Nephron progenitor cell (in vitro differentiated cells): ENCODE measurements around the gene TIMM13.
"Not testable (repeated sequence)": the region's sequence is repeated elsewhere in the genome, so short reads cannot be mapped to it uniquely, and the experiment has no call there.

Experiments used
- DNase-seq: peaks from one replicate; pipeline ENCODE4 v3.0.0; 2021
- H3K27ac Mint-ChIP-seq: 2 replicates; pipeline ENCODE4 v1.8.0; 2021; ENCODE audit warnings: mild to moderate bottlenecking, moderate library complexity, mixed read lengths
- H3K27me3 Mint-ChIP-seq: 2 replicates; pipeline ENCODE4 v1.8.0; 2021; ENCODE audit warnings: mild to moderate bottlenecking, low read depth, mixed read lengths; ENCODE audit not compliant: poor library complexity
- H3K36me3 Mint-ChIP-seq: 2 replicates; pipeline ENCODE4 v1.8.0; 2021; ENCODE audit warnings: low read depth, mixed read lengths
- H3K4me1 Mint-ChIP-seq: 2 replicates; pipeline ENCODE4 v1.8.0; 2021; ENCODE audit warnings: mixed read lengths
- H3K4me3 Mint-ChIP-seq: 2 replicates; pipeline ENCODE4 v1.8.0; 2021; ENCODE audit warnings: mild to moderate bottlenecking, moderate library complexity, mixed read lengths
- H3K9me3 Mint-ChIP-seq: 2 replicates; pipeline ENCODE4 v1.8.0; 2021; ENCODE audit warnings: mild to moderate bottlenecking, moderate library complexity, mixed read lengths
- TF ChIP-seq, protein P1 (sequence below): fragments of 200-600 bp; sonication (generic); IDR thresholded peaks from 2 replicates; pipeline ENCODE4 v1.5.0; 2021; ENCODE audit warnings: antibody characterized with exemption

The TIMM13 gene

DNA sequence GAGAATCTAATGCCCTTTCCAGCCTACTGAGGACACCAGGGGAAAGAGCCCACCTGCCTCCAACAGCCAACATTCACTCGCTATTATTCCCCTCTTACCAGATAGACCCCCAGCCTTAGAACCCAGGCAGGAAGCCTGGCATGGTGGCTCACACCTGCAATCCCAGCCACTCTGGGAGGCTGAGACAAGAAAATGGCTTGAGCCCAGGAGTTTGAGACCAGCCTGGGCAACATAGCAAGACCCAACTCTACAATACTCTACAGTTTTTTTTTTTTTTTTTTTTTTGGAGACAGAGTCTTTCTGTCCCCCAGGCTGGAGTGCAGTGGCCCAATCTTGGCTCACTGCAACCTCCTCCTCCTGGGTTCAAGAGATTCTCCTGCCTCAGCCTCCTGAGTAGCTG is 32.9 kb upstream of the TIMM13 start:
- peaks cover 16% of the 10 kb centered on the region for H3K4me1 Mint-ChIP-seq
- H3K27ac Mint-ChIP-seq: no peak overlapping the region
- TF ChIP-seq, protein P1, sequence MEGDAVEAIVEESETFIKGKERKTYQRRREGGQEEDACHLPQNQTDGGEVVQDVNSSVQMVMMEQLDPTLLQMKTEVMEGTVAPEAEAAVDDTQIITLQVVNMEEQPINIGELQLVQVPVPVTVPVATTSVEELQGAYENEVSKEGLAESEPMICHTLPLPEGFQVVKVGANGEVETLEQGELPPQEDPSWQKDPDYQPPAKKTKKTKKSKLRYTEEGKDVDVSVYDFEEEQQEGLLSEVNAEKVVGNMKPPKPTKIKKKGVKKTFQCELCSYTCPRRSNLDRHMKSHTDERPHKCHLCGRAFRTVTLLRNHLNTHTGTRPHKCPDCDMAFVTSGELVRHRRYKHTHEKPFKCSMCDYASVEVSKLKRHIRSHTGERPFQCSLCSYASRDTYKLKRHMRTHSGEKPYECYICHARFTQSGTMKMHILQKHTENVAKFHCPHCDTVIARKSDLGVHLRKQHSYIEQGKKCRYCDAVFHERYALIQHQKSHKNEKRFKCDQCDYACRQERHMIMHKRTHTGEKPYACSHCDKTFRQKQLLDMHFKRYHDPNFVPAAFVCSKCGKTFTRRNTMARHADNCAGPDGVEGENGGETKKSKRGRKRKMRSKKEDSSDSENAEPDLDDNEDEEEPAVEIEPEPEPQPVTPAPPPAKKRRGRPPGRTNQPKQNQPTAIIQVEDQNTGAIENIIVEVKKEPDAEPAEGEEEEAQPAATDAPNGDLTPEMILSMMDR: no peak

DNA sequence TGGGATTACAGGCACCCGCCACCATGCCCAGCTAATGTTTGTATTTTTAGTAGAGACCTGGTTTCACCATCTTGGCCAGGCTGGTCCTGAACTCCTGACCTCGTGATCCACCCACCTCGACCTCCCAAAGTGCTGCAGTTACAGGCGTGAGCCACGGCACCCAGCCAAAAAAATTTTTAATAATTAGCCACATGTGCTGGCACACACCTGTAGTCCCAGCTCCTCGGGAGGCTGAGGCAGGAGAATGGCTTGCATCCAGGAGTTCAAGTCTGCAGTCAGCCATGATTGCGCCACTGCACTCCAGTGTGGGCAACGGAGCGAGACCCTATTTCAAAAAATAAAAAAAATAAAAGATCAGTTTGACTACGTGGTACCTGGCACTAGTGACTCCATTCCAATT is 31.4 kb upstream of the TIMM13 start:
- not testable (repeated sequence) for DNase-seq, H3K36me3 Mint-ChIP-seq, H3K27me3 Mint-ChIP-seq, H3K27ac Mint-ChIP-seq, H3K4me3 Mint-ChIP-seq, H3K9me3 Mint-ChIP-seq
- H3K4me1 Mint-ChIP-seq: peaks cover 25% of the 10 kb centered on the region

More for the DNA sequence above, 32.9 kb upstream of the TIMM13 start:
- no peak for DNase-seq
- no peak overlapping the region for H3K4me3 Mint-ChIP-seq
- peaks cover 5% of the 10 kb centered on the region for H3K27me3 Mint-ChIP-seq
- H3K9me3 Mint-ChIP-seq: no peaks in the 10 kb centered on the region
- H3K36me3 Mint-ChIP-seq: no peaks in the 10 kb centered on the region

DNA sequence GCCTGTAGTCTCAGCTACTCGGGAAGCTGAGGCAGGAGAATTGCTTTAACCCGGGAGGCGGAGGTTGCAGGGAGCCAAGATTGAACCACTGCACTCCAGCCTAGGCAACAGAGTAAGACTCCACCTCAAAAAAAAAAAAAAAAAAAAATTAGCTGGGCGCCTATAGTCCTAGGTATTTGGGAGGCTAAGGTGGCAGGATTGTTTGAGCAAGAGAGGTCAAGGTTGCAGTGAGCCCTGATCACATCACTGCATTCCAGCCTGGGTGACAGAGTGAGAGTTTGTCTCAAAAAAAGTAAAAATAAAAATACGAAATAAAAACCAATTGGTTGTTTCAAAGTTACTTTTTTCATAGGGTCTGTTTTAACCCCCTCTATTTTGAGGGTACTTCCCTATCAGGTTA is 30.7 kb upstream of the TIMM13 start:
- no peaks in the 10 kb centered on the region for H3K36me3 Mint-ChIP-seq
- H3K4me1 Mint-ChIP-seq: peaks cover 25% of the 10 kb centered on the region
- TF ChIP-seq, protein P1: no peak
- H3K9me3 Mint-ChIP-seq: no peaks in the 10 kb centered on the region
- no peak overlapping the region for H3K27ac Mint-ChIP-seq
- peaks cover 5% of the 10 kb centered on the region for H3K27me3 Mint-ChIP-seq
- DNase-seq: no peak
- no peak overlapping the region for H3K4me3 Mint-ChIP-seq

DNA sequence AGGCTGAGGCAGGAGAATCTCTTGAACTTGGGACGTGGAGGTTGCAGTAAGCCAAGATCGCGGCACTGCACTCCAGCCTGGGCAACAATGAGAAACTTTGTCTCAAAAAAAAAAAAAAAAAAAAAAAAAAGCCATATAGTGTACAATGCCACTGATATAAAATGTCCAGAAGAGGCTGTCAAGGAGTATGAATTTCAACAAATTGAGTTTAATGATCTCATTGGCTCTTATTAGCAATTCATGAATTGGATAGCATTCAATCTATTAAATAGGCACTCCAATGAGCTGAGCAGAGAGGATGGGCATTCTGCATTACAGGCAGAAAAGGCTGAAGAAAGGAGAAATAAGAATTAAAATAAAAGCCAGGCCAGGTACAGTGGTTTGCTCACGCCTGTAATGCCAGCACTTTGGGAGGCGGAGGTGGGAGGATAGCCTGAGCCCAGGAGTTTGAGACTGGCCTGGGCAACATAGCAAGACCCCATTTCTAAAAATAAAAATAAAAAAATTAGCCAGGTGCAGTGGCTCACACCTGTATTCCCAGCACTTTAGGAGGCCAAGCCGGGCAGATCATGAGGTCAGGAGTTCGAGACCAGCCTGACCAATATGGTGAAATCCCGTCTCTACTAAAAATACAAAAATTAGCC is 30.1 kb upstream of the TIMM13 start:
- H3K27ac Mint-ChIP-seq: no peak overlapping the region
- peaks cover 25% of the 10 kb centered on the region for H3K4me1 Mint-ChIP-seq
- H3K9me3 Mint-ChIP-seq: no peaks in the 10 kb centered on the region
- peaks cover 5% of the 10 kb centered on the region for H3K27me3 Mint-ChIP-seq
- TF ChIP-seq, protein P1: no peak
- no peaks in the 10 kb centered on the region for H3K36me3 Mint-ChIP-seq
- DNase-seq: no peak
- H3K4me3 Mint-ChIP-seq: peak overlapping the region; percentile 87

DNA sequence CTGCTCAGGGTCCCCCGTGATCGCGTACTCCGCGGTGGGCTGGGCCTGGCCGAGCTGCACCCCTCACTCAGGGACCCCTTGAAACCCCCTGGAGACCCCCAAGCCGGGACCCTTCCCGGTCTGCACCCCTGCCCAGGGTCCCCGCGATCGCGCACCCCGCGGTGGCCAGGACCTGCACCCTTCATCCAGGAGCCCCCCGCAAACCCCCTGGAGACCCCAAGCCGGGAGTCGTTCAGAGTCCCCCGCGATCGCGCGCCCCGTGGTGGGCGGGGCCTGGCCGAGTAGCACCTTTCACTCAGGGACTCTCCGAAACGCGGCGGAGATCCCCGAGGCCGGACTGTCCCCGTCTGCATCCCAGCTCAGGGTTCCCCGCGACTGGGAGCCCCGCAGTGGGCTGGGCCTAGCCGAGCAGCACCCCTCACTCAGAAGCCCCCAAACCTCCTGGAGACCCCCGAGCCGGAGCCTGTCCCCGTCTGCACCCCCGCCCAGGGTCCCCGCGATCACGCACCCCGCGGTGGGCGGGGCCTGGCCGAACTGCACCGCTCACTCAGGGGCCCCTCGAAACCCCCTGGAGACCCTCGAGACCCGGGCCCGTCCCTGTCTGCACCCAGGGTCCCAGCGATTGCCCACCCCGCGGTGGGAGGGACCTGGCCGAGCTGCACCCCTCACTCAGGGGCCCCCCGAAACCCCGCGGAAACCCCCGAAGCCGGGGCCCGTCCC is 28.6 kb upstream of the TIMM13 start:
- Mint-ChIP-seq H3K4me3 (peak overlapping the region; percentile 85), H3K9me3 (no peaks in the 10 kb centered on the region), H3K27ac (no peak overlapping the region), H3K27me3 (peaks cover under 1% of the 10 kb centered on the region), H3K36me3 (no peaks in the 10 kb centered on the region), H3K4me1 (peaks cover 19% of the 10 kb centered on the region)
- TF ChIP-seq, protein P1: no peak
- peak; percentile 57 for DNase-seq

DNA sequence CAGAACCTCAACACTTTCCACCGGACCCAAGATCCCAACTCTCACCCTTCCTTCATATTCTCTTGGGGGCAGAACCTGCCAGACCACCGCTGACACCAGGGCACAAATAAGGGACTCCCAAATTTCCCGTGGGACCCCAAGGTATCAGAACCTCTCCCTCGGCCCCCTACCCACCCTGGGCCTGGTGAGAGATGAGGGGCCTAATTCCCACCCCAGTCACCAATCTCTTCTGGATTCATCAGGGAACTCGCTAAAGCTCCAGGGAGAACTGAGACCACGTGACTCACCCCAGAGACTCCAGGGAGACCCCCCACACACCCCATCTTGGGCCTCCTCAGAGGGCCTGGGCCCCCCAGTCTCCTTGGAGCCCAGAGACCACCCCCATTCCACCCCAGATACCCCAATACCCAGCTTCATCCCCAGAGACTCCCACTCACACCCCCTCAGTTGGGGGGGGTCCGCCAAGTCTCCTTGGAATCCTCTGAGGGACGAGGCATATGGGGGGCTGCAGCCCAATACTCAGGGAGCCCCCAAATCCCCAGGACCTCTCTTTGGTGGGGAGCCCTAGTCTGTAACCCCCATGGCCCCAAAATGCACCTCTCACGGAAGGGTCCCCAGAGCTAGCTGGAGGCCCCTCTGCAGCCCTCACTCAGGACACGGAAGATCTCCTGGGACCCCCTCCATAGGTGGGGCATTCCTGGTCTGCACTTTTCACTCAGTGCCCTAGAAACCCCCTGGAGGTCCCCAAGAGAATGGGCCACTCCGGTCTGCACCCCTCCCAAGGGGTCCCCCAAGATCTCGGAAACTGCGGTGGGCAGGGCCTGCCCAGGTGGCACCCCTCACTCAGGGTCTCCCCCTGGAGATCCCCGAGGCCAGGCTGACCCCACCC is 27.8 kb upstream of the TIMM13 start:
- Mint-ChIP-seq H3K4me3 (peak overlapping the region; percentile 85), H3K27ac (peak overlapping the region; percentile 91), H3K4me1 (peaks cover 18% of the 10 kb centered on the region), H3K36me3 (peaks cover 1% of the 10 kb centered on the region), H3K27me3 (no peaks in the 10 kb centered on the region), H3K9me3 (no peaks in the 10 kb centered on the region)
- no peak for DNase-seq
- TF ChIP-seq, protein P1: no peak
